Measurements from ENCODE around the gene ZSCAN22.
"Not testable (repeated sequence)": the region's sequence is repeated elsewhere in the genome, so short reads cannot be mapped to it uniquely, and the experiment has no call there.

DNA sequence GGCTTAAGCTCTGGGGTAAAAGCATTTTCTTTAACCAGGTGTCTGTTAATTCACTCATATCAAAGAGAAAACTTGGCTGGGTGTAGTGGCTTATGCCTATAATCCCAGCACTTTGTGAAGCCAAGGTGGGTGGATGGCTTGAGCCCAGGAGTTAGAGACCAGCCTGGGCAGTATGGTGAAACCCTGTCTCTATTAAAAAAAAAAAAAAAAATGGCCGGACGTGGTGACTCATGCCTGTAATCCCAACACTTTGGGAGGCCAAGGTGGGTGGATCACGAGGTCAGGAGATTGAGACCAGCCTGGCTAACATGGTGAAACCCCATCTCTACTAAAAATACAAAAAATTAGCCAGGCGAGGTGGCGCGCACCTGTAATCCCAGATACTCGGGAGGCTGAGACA is 49.9 kb downstream of the ZSCAN22 start:
- TF ChIP-seq POLR2A (IDR thresholded peaks at IDR 0.05; ENCODE audit: low read length); GATA1 (IDR thresholded peaks at IDR 0.05; ENCODE audit: low read depth, low read length): not testable (repeated sequence)

Measured in erythroblast (primary cell).